Heart left ventricle (tissue), 16 donors: ENCODE measurements around the gene ECEL1. TPM values are rescaled to one million over a fixed set of nuclear protein-coding genes. Genes with fewer than 3 reads are reported as not detected.

ENCODE experiments used
- ATAC-seq, 4 donors: fragments of 200-7000 bp; cut with Tn5 transposase; one replicate each; pipeline ENCODE4 v1.9.1; 2020 to 2022; ENCODE audit warnings: moderate library complexity in 4 of 4, mild to moderate bottlenecking in 3 of 4, moderate number of reproducible peaks in 1 of 4
- DNase-seq, 5 donors: peaks; one replicate each; pipeline ENCODE4 v3.0.0-alpha.2; 2020
- H3K27ac ChIP-seq, 12 donors: fragments of 200-600 bp; sonication (generic) in 4 of 12; one replicate each; pipeline versions ENCODE4 v1.5.0 to v1.8.0; 2016 to 2022; ENCODE audit warnings: mild to moderate bottlenecking in 2 of 12
- H3K27me3 ChIP-seq, 9 donors: fragments of 200-600 bp; sonication (generic) in 2 of 9; one replicate each; pipeline versions ENCODE4 v1.5.1 to v1.8.0; 2016 to 2022; ENCODE audit warnings: mild to moderate bottlenecking in 3 of 9
- H3K36me3 ChIP-seq, 9 donors: fragments of 200-600 bp; sonication (generic) in 2 of 9; one replicate each; pipeline versions ENCODE4 v1.5.0 to v1.8.0; 2018 to 2022; ENCODE audit warnings: mild to moderate bottlenecking in 2 of 9
- H3K4me1 ChIP-seq, 12 donors: fragments of 200-600 bp; sonication (generic) in 4 of 12; one replicate each; pipeline versions ENCODE4 v1.5.0 to v1.8.0; 2016 to 2022; ENCODE audit warnings: mild to moderate bottlenecking in 3 of 12
- H3K4me3 ChIP-seq, 12 donors: fragments of 200-600 bp; sonication (generic) in 4 of 12; one replicate each; pipeline versions ENCODE4 v1.5.0 to v1.8.0; 2017 to 2022; ENCODE audit warnings: mild to moderate bottlenecking in 9 of 12, moderate library complexity in 4 of 12
- H3K9me3 ChIP-seq, 12 donors: fragments of 200-600 bp; sonication (generic) in 4 of 12; one replicate each; pipeline versions ENCODE4 v1.5.0 to v1.8.0; 2016 to 2022; ENCODE audit warnings: mild to moderate bottlenecking in 1 of 12
- CTCF ChIP-seq, 12 donors: fragments of 200-600 bp; sonication (generic) in 4 of 12; IDR thresholded peaks; one replicate each; pipeline versions ENCODE4 v1.5.0 to v1.8.0; 2018 to 2022; ENCODE audit warnings: antibody characterized with exemption in 12 of 12, mild to moderate bottlenecking in 5 of 12
- POLR2A ChIP-seq, 2 donors: fragments of 450-650 bp; IDR thresholded peaks; one replicate each; pipeline ENCODE4 v1.6.1; 2017; ENCODE audit warnings: antibody characterized with exemption in 2 of 2, mild to moderate bottlenecking in 2 of 2, moderate library complexity in 2 of 2
- WGBS, 4 donors: extraction: QIAGEN DNeasy Blood & Tissue Kit in 2 of 4; methylation state at CpG; one replicate each; pipeline versions ENCODE4 v1.1.5 to v1.1.7; 2013 to 2018; 5-methylcytosine and 5-hydroxymethylcytosine counted together
- intact Hi-C, 10 donors: fragments of 100-400 bp; cut with DNase I; formaldehyde crosslinking; loops; one replicate each; pipeline versions ENCODE4 v1.11.1 to v1.14.2; 2022
- polyA plus RNA-seq, 2 donors: library from polyadenylated mRNA; stranded (reverse); fragments of 200-250 nt; gene quantifications; one replicate each; pipeline ENCODE4 v1.2.3, GENCODE V29; 2013
- total RNA-seq, 9 donors: library from RNA; depleted of rRNA in 2 of 9; stranded (reverse); fragments of >200 nt in 2 of 9; fragmentation: NEBNext Ultra II Directional in 3 of 9; extraction: Animal tissue kit (Norgen Biotek cat#: 25700) in 3 of 9; gene quantifications; one replicate each; pipeline versions ENCODE4 v1.1.0 to v1.2.4, GENCODE V29; 2016 to 2023
- donor health status: ischemic (EF 13 %, LVEDD 7.1; RV severe dilation, severe dysfunction).
- donor health status: healthy with polysubstance abuse.
- donor health status: DM: no; HTN: yes; CAD: no.
- donor health status: DM: no; HTN: no; CAD: no.
- donor health status: ischemic (EF 25% LVEDD 6.9; RV normal size, moderate dysfunction).
- donor health status: ischemic (EF 25% LVEDD 5.7; RV mildly dilated, moderate dysfunction).
- donor health status: healthy.
- donor health status: DM: yes; HTN: yes; CAD: no.
- donor health status: ischemic (EF 35%, LVEDD 5.7; RV mildly dilated, moderate dysfunction).
- donor health status: nonischemic (EF 11% LVEDD 7.7; RV severe dilation, severe dysfunction).
- donor health status: DM: yes; HTN: yes; CAD: no.
- donor health status: PGD.
- donor health status: ischemic (EF 29% LVEDD 5.4; RV normal size, mild dysfunction).
- donor health status: nonischemic (EF 23%, LVEDD 6.1; RV moderate dilation, normal function).

Gene ECEL1
- total and polyA plus RNA-seq, 11 donors = 0.20 to 1.4 (median 0.32) TPM; not detected in 3

DNA sequence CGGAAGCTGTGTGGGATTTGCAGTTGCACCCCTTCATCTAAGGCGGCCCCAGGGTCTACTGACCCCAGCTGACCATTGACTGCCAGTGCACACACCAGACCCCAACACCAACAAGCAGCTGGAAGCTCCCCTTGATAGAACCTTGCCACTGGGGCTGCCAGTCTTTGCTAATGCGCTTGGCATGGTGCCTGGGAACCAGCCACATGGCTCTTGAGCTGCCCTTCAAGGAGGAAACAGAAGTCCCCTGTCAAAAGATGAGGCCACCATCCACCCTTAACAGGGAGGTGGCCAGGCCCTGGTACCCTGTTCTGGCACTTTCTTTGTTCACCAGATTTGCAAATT, 23.1 kb downstream of the ECEL1 start:
- no peaks in the 10 kb centered on the region for H3K4me1 ChIP-seq
- no peak overlapping the region for H3K27ac ChIP-seq
- H3K9me3 ChIP-seq = no peaks in the 10 kb centered on the region
- TF ChIP-seq CTCF (IDR thresholded peaks at IDR 0.05) (no peak), POLR2A (IDR thresholded peaks at IDR 0.05) (no peak)
- H3K4me3 ChIP-seq = no peak overlapping the region
- peaks cover 0 to 15% (median 0%) of the 10 kb centered on the region in 9 donors for H3K27me3 ChIP-seq
- intact Hi-C loops = no loop called here
- no peaks in the 10 kb centered on the region for H3K36me3 ChIP-seq
- DNase-seq = peak in 1 of 5 donors; percentile 11
- WGBS, 4 donors = 67 to 90% (median 78%) methylated on average over 3 of the region's 3 CpGs; no CpG with 5 or more reads in 1 of the 4 donors
- ATAC-seq = no peak

DNA sequence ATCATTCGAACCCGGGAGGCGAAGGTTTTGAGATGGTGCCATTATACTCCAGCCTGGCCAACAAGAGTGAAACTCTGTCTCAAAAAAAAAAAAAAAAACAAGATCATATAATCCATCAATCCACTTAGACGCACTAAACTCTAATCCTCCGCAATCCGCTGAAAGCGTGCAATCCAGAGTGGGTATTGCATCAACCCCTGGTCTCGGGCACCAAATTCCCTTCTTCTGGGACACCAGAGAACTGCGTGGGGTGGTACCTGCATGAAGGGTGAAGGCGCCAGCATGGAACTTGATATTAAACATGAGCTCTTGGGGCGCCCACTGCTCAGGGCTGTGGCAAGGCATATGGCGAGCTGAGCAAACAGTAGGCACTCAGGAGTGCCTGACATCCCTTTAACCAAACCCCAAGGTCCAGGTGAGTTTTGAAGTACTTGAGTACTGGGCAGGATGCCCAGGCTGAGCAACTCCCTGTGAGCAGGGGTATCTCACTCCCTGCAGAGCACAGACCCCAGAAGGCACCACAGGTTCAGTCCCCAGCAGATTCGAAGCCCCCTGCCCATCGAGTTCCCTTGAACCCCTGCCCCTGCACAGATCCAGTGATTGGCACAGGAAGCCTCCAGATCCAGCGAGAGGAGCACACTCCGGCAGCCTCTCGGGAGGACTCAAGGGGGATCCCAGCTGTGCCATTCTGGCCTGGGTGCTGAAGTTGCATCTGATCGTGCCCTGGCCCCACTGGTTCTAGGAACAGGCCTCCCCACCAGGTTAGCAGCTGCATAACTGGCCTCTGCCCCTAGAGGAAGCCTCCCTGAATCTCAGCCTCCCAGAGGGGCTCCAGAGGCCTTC, 23.7 kb downstream of the ECEL1 start:
- WGBS, 4 donors = 86 to 92% (median 90%) methylated on average over 14 to 18 of the region's 18 CpGs
- ATAC-seq (no peak), DNase-seq (peak in 1 of 5 donors; percentile 10)
- intact Hi-C loops = no loop called here
- no peak overlapping the region for H3K27ac ChIP-seq
- H3K36me3 ChIP-seq = no peaks in the 10 kb centered on the region
- no peak for TF ChIP-seq CTCF (IDR thresholded peaks at IDR 0.05)
- TF ChIP-seq POLR2A (IDR thresholded peaks at IDR 0.05) = no peak
- H3K4me1 ChIP-seq = no peaks in the 10 kb centered on the region
- no peaks in the 10 kb centered on the region for H3K9me3 ChIP-seq
- H3K4me3 ChIP-seq = no peak overlapping the region
- peaks cover 0 to 21% (median 4%) of the 10 kb centered on the region in 9 donors for H3K27me3 ChIP-seq

- H3K4me1 ChIP-seq = no peaks in the 10 kb centered on the region
- H3K4me3 ChIP-seq = no peak overlapping the region
- H3K9me3 ChIP-seq = no peaks in the 10 kb centered on the region
- 62 to 84% (median 66%) methylated on average over 2 of the region's 2 CpGs for WGBS, 4 donors
- peaks cover 0 to 40% (median 16%) of the 10 kb centered on the region in 9 donors for H3K27me3 ChIP-seq
- H3K27ac ChIP-seq = no peak overlapping the region
- TF ChIP-seq POLR2A (IDR thresholded peaks at IDR 0.05) (no peak), CTCF (IDR thresholded peaks at IDR 0.05) (no peak)
- ATAC-seq (no peak), DNase-seq (peak in 1 of 5 donors; percentile 8)
- H3K36me3 ChIP-seq = no peaks in the 10 kb centered on the region
- intact Hi-C loops = no loop called here
Observed at GRCh38 chr2:232460171-232460570, 27.5 kb downstream of the ECEL1 start.

GRCh38 chr2:232459419-232460035, 28.1 kb downstream of the ECEL1 start:
- no peaks in the 10 kb centered on the region for H3K4me1 ChIP-seq
- H3K27me3 ChIP-seq = peaks cover 0 to 40% (median 16%) of the 10 kb centered on the region in 9 donors
- peak in 1 of 5 donors; percentile 6 for DNase-seq
- H3K36me3 ChIP-seq = no peaks in the 10 kb centered on the region
- no peaks in the 10 kb centered on the region for H3K9me3 ChIP-seq
- WGBS, 4 donors = 82 to 90% (median 88%) methylated on average over 10 to 11 of the region's 11 CpGs
- no peak overlapping the region for H3K4me3 ChIP-seq
- no peak for TF ChIP-seq CTCF (IDR thresholded peaks at IDR 0.05)
- TF ChIP-seq POLR2A (IDR thresholded peaks at IDR 0.05) = no peak
- ATAC-seq = no peak
- no peak overlapping the region for H3K27ac ChIP-seq
- intact Hi-C loops = no loop called here
